GM18498 (cell line): ENCODE data around the gene MX2.

Experiments used
- ATAC-seq: cut with Tn5 transposase; IDR thresholded peaks from one replicate; pipeline ENCODE4 v1.9.1; 2021; ENCODE audit warnings: mild to moderate bottlenecking, moderate library complexity; ENCODE audit not compliant: unreplicated experiment

MX2 gene

DNA sequence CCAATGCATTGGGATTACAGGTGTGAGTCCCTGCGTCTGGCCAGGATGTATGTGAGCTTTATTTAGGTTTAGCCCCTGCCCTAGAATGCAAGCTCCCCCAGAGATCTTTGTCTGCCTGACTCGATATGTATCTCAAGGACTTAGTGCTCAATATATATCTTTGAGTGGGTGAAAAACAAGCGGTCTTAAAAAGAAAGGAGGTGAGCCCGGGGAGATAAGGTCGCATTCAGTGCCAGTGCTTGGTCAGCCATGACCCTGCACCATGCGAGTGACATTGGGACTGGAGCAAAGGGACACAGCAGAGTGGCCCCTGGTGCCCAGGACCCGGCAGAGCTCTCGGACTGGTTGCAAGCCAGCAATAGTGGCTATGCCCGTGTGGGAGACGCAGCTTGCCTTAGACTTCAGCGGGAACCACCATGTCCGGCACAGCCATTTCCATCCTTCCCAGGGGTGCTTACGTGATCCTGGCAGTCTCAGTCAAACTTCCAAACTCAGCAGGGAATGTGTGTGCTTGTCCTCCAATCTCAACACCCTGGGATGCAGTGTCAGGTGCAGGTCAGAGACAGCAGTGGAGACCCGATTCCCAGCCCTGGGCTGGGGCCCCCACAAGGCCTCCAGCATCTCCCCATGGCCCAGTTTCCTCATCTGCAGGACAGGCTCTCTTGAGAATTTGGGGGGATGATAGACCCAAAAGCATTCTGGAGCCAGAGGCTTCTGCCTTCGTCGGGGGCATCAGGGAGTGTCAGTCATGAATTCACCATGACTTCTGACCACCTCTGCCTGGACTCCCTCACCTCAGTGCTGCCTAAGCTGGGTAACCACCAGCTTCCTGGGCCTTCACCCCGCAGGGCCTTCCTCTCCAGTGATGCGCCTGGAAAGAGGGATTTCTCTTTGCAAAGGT lies 1.8 kb downstream of the MX2 start:
- no peak for ATAC-seq

DNA sequence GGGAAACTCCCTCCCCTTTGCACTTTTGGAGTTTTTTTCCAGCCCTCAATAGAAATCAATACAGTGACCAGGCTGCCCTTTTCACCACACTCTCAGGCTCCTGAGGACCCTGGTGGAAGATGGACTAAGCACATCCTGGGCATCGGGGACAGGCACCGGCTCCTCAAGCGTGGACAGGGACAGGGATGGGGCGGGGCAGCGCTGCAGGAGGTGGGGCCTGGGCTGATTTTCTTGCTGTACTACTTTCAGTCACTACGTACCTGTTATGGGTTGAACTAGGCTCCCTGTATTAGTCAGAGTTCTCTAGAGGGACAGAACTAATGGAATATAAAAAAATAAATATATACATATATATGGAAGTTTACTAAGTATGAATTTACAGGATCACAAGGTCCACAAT lies 2.5 kb downstream of the MX2 start:
- no peak for ATAC-seq

DNA sequence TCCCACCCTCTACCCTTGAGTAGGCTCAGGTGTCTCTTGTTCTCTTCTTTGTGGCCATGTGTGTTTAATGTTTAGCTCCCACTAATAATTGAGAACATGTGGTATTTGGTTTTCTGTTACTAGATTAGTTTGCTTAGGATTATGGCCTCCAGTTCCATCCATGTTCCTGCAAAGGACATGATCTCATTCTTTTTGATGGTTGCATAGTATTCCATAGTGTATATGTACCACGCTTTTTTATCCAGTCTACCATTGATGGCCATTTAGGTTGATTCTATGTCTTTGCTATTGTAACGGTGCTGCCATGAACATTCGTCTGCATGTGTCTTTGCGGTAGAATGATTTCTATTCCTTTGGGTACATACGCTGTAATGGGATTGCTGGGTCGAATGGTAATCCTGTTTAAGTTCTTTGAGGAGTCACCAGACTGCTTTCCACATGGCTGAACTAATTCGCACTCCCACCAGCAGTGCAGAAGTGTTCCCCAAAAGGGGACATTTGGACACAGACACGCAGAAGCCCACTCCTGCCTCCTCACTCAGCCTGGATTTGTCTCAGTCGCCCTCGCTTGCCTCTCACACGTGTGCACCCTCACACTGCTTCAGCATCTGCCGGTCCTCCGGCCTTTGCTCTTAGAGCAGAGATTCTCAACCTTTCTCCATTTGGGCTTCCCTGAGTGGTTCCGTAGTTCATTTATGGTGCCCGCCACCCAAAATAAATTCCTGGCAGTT lies 3.7 kb downstream of the MX2 start:
- no peak for ATAC-seq

DNA sequence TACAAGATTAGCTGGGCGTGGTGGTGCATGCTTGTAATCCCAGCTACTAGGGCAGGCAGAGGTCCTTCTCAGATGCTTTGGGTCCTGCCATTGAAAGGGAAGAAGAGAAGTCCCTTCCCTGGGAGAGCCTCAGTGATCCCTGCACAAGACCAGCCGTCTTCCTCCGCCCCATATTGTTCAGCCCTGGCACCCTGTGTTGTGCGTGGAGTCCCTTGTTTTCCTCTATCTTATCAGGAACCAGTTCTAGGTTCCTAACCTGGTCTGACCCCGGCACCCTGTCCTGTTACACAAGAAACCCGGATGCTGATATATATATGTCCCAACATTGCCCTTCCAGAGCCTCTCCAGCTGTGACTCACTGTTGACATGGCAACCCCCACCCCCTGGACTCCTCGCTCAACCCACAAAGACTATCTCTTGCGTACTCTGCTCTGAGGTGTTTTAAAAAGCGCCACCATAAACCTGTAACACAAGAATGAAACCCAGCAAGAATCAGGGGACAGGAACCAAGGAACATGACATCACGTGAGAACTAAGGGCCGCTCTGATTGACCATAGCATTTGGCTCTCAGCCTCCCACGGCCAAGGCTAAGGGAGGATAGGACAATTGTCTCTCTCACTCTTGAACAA lies 4.8 kb downstream of the MX2 start:
- no peak for ATAC-seq

DNA sequence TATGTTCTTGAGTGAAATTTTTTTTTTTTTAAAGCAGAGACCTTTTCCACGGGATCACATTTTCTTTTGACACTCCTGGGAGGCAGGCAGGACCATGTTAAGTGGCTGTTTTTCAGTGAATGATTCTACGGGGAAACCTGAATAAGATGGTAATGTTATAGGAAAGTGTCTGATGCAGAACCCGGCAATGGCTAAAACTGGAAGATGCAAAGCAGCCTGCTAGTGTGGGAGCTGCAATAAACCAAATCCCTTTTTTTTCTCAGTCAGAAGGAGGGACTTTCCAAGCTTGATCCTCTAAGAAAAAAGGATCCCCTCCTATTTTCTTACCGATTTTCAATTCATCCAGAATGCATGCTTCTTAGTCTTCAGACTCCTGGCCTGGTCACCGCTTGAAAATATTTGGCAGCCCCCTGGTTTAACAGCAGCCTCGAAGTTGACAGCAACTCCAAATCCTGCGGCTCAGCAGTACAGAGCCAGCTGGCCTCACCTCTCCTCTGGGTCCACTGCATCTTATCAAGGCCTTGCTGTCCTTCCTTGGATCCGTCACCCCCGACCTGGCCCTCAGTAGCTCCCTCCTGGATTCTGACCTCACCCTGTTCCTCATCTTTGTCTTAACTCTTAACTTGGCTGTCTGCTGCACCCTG lies 5.6 kb downstream of the MX2 start:
- peak; percentile 11 for ATAC-seq

DNA sequence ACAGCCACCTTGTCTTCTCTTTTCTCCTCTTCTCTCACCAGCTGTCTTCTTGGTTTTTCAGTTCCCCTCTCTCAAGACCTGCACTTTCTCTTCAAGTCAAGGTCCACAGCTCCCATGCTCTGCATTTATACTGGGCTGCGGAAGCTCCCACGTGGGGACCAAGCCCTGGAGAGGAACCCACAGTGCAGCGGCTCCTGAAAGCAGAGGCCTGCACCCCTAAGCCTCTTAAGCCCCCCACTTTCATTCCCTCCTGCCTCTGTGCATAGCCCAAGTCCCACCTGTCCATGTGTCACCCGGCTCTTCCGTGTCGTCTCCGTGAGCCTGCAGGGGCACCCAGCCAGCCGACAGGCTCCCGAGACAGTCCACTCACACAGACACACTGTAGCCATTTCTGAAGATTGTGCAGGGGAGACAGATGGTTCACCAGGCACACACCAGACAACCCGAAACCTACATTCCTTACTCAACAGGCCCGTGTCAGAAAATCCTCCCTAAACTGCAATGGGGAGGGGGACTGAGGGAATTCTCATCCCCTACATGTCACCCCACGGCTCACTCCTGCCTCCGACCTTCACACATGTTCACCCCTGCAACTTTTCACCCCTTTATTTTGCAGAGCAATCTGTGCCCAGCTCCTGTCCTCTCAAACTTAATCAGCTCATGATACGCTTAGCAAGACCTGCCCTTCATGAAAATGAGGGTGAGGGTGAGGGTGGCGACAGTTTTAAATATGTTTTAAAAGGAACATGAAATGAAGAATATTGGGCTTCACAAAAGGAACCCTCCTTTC lies 6.3 kb downstream of the MX2 start:
- ATAC-seq: peak; percentile 73

DNA sequence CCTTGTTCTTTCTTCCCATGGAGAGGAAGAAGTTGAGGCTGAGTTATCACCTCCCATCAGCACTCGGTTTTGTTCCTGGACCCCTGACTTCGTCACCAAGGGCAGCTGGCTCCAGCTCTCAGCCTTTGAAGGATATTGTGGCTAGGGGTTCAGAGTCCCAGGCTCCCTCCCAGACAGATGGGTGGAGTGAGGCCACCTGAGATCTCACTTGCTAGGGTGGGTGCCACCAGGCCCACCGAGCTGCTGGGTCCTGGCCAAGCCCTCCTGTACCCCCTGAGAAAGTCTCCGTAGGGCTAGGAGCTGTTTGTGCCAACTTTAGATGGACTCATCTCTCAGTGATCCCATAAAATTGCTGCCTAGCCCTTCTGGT lies 6.9 kb downstream of the MX2 start:
- no peak for ATAC-seq

DNA sequence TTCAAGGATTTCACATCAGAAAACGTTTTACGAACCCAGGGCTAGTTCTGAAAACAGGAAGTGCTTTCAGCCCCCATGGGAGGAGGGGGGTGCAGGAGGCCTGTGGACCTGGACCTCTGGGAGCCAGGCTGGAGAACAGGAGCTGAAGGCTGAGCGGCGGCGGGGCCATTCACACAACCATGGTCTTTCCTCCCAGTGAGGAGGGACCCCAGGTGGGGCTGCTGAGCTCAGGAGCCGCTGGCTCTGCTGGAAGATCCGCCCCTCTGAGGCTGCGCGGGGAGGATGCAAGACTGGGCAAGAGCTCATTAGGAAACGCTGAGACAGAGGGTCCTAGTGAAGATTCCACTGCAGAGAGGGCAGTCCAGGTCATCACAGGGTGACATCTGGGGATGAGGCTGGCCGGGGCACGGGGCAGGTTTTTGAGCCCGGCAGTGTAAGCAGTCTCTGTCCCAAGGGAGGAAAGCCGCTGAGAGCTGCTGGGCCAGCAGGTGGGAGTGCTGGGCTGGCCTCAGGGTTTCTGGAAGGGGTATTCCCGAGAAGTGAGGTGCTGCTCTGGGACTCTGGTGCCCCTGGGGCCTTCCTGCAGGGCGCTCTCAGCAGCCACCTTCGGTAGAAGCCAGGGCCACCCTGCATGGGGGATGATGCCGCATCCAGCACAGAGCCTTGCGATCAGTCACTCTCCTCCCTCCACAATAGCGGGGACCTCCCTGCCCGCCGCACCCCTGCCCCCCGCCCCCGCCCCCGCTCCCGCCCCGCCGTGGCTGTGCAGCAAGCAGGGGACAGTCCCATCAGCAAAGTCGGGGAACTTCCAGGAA lies 7.5 kb downstream of the MX2 start:
- no peak for ATAC-seq

DNA sequence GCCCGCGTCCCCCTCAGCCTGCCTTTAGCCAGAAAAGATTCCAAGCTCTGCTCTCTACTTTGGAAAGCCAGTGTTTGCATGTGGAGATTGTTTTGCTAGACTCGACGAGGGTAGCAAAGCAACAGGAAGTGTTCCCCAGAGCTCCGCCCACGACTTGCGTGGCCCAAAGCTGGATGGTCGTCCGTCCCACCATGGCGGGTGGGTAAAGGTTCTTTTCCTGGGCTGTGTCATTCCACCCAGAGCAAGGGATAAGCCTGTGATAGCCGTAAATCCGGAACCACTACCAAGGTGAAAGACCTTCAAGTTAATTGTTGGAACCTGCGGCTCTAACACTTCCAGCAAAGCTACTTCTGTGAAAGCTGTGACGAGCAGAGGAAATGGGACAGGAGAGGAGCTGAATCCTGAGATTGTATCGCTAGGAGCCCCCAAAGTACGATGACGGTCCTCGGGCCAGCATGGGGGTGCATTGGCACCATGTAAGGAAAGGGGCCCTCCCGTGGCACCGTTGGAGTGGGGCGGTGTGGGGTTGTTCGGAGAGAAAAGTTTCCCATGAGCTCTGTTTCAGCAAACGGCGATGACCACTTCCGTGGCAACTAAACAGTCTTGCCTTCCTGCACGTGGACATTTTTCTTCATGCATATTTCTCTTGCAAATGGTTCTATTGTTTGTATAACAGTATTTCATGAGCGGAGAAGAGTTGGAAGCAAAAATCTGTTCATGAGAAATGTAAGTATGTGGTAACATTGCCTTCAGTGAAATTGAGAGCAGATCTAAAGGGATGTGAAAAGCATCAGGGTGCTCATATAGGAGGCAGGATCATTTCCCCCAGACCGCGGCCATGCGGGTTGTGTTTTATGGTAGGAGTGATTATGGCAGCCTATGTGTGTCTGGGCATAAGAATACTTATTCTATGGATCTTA lies 8.4 kb downstream of the MX2 start:
- ATAC-seq: no peak

DNA sequence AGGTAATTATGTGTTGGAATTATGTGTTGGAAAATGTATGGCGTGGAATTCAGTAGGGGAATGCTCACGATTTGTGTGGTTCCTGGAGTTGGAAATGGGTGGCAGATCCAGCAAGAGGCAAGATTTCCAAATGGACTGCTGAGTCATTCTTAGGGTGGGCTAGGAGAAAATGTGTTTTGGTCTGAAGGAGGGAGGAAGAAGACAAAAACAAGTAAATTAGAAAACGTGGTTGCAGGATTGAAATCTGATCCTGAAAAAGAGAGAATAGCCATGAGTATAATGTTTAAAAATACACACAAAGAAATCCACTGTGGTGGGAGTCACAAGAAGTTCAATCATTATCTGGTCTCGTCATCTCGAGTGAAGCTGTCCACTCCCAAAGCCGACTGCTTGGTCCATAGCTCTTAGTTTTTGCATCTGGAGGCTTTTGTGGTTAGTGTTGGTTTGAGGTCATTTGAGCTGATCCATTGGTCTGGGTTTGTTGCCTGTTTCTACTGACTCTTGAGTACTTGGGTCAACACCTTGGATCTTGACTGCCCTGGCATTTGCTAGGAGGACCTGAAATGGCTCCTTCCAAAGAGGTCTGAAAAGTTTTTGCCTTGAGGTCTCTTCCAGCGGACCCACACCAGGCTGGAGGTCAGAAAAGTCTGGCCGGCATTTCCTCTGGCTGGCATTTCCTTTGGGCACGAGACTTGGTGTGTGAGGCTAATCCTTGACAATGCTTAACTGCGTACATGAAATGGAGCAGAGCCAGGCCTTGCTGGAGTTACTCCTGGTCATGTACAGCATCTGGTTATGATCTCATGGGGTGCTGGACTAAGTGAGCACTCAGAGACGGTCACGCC lies 9.2 kb downstream of the MX2 start:
- no peak for ATAC-seq

DNA sequence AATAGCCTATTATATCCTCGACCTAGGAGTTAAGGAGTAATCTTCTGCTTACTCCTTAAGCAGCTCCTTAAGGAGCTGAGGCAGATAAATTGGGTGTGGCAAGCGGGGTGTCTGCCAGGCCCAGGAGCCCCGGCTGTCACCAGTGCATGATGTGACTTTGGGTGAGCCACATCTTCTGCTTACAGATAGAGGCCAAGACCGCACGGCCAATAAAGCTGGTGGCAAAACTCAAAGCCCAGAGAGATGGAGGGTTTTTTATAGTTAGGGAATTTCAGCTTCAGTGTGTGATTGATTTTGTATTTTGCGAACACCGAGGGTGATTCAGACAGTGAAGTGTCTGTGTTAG lies 9.8 kb downstream of the MX2 start:
- no peak for ATAC-seq

DNA sequence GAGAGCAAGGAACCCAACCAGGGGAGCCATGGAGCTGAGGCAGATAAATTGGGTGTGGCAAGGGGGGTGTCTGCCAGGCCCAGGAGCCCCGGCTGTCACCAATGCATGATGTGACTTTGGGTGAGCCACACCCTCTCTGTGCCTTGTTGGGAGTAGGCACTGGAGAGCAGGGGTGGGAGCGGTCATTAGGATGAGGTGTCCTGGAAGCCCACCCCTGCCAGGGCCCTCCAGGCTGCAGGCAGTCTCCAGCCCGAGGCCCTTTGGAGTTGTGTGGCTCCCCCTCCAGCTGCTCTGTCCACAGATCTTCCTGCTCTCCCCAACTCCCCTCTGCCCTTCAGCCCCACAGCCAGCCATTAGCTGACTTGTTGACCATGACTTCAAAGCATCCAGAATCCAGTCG lies 11.4 kb downstream of the MX2 start:
- no peak for ATAC-seq

DNA sequence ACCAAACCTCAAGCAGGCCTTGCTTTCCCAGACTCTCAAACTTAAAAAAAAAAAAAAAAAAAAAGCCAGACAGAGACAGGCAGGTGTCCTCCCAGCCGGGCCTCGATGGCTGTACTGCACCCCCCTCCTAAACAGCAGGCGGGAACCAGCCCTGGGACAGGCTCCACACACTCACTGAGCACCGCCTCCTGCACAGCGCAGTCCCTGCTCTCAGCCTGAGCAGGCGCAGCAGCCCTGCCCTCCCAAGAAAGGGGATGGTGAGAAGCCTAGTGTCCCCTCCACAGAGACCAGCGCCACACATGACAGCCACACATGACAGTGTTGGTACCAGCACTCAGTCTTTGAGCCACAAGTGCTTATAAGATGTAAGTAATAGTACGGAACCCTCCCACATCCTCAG lies 11.9 kb downstream of the MX2 start:
- no peak for ATAC-seq

DNA sequence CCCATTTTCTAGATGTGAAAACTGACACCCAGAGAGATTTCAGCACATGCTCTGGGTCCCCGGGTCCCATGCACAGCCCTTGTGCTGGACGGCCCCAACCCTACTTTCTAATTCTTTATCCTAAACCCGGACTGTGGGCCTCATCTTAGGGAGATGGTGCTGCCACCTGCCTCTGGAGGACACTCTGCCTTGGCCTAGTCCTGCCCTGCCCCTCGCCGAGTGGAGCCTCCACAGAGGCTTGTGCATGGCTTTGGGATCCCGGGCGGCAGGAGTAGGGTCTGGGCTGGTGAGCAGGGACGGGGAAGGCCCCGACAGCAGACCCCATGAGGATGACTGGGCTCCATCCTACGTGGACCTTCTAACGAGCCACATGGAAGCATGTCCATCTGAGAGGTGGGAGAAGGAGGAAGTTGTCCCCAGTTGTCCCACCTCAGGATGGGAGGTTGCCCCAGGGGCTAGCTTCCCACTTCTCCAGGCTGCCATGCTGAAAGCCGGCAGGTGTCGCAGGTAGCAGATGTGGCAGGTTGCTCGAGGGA lies 12.4 kb downstream of the MX2 start:
- ATAC-seq: no peak

DNA sequence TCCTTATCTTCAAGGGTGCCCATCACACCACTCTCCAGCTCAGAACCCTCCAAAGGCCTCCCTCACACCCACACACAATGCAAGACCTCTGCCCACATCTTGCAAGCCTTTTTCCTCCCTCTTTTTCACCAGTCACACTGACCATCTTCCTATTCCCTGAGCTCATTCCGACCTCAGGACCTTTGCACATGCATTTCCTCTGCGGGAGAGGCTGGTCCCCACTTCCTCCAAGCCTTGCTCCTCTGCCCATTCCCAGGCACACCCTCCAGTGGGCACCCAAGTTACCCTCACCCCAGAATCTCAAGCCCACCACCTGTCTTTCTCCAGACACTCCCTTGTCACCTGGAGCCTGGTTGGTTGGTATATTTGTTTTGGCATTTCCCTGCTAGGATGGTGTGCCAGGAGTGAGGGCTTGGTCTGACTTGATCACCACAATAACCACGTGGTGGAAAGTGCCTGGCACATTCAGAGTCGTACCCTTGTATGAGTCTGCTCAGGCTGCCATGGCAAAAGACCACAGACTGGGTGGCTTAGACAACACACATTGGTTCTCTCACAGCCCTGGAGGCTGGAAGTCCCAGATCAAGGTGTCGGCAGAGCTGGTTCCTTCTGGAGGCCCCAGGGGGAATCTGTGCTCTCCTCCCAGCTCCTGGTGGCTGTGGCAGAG lies 13.2 kb downstream of the MX2 start:
- no peak for ATAC-seq

DNA sequence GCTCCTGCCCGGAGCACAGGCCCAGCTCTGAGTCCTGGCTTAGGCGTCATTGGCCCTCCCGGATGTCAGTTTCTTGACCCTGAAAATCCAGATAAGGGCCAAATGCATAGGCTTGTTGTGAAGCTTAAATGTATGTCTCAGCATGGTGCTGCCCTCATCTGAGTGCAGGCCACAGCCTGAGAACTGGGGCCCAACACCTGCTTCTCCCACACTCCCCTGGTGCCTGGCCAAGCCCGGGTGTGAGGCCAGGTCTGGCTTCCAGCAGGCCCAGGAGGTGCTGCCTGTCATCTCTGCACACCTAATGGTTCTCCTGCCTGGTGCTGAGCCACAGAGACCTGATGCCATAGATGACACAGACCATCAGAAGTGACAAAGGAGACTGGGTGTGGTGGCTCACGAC lies 14.0 kb downstream of the MX2 start:
- no peak for ATAC-seq

DNA sequence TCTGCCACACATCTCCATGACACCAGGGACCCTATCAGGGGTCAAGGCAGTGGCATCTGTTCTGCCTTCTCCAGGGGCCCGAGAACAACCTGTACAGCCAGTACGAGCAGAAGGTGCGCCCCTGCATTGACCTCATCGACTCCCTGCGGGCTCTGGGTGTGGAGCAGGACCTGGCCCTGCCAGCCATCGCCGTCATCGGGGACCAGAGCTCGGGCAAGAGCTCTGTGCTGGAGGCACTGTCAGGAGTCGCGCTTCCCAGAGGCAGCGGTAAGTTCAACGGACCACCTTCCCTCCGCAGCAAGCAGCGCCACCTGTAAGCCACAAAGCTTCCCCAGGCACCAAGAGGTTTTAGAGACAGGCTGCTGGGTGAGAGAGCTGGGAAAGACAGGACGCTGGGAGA lies 15.9 kb downstream of the MX2 start:
- no peak for ATAC-seq
